Activated T-cell treated with anti-CD3 and anti-CD28 coated beads, Interleukin-2, amount 50 U/mL, for 1 hour (primary cell): ENCODE results near the gene INPP5E.
A peak's percentile ranks its signal among the peaks of the same experiment; 100 is the strongest.

Experiments used
- DNase-seq: peaks from one replicate; pipeline ENCODE4 v3.0.0-alpha.2; 2020

The INPP5E gene

GRCh38 chr9:136439481-136440408 lies at the start of gene INPP5E:
Gene INPP5E, minus strand, starts transcription at chr9:136439845. Its CDS starts 426 bp downstream, at chr9:136439419.
- DNase-seq, result peak; percentile 94

- DNase-seq, result peak; percentile 82
Observed at GRCh38 chr9:136488247-136489214, 48.9 kb upstream of the INPP5E start.

GRCh38 chr9:136487672-136488071 lies 48.0 kb upstream of the INPP5E start:
- no peak for DNase-seq

- no peak for DNase-seq
Observed at GRCh38 chr9:136486823-136487620, 47.4 kb upstream of the INPP5E start.

- DNase-seq, result no peak
Observed at GRCh38 chr9:136486131-136486530, 46.5 kb upstream of the INPP5E start.

GRCh38 chr9:136485049-136486045 lies 45.7 kb upstream of the INPP5E start:
- DNase-seq, result peak; percentile 84

- no peak for DNase-seq
Observed at GRCh38 chr9:136484153-136485048, 44.8 kb upstream of the INPP5E start.

- peak; percentile 97 for DNase-seq
Observed at GRCh38 chr9:136483589-136484152, 44.0 kb upstream of the INPP5E start.

- peak; percentile 99 for DNase-seq
Observed at GRCh38 chr9:136482793-136483588, 43.3 kb upstream of the INPP5E start, which contains the start of gene SEC16A. Gene SEC16A, minus strand, starts transcription at chr9:136483040. Its CDS starts 5,425 bp downstream, at chr9:136477615.

GRCh38 chr9:136482046-136482792 lies 42.6 kb upstream of the INPP5E start:
- no peak for DNase-seq

- no peak for DNase-seq
Observed at GRCh38 chr9:136481558-136481957, 41.9 kb upstream of the INPP5E start.

- no peak for DNase-seq
Observed at GRCh38 chr9:136476369-136477150, 36.9 kb upstream of the INPP5E start.

GRCh38 chr9:136474974-136475865 lies 35.6 kb upstream of the INPP5E start:
- DNase-seq, result no peak

GRCh38 chr9:136474021-136474640 lies 34.5 kb upstream of the INPP5E start:
- DNase-seq, result no peak

GRCh38 chr9:136473354-136473721 lies 33.7 kb upstream of the INPP5E start:
- DNase-seq, result no peak
